Measurements from ENCODE around the gene AGPAT2.

AGPAT2 gene

DNA sequence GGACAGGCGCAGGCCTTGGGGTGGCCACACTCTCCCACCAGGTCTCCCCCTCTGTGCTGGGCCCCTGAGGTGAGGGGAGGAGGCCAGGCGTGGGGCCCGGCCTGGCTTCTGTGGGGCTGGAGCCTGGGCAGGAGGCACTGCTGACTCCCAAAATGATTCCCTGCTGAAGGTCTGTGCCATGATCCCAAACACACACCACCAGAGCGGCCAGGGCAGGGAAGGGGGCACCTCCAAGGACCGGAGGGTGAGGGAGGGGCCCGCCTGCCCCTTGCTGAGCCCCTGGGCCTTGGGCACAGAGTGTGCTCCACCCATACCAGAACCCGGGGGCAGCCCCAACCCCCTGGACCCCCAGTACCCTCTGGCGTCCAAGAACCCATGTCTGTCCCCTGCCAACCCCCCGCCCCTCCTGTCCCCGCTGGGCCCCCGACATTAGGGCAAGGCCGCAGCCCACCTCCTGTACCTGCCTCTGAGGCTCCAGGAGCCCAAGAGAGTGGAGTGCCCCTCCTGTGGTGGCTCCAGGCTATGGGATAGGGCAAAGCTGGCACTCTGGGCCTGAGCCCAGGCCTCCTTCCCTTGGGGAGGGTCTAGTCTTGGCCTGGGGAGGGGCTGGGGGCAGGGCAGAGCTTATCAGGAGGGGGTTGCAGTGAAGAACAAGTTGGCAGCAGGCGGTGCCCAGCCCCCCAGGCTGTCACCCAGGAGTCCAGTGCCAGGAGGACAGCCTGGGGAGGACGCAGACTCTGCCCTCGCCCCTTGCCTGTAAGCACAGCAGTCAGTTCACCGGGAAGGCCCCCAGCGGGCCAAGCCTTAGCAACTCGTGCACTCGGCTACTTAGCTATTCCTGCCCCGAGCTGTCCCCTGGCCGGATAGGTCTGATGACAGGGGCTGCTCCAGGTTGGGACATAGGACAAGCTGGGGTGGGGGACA is 27.1 kb downstream of the AGPAT2 start:
- DNase-seq, result no peak

DNA sequence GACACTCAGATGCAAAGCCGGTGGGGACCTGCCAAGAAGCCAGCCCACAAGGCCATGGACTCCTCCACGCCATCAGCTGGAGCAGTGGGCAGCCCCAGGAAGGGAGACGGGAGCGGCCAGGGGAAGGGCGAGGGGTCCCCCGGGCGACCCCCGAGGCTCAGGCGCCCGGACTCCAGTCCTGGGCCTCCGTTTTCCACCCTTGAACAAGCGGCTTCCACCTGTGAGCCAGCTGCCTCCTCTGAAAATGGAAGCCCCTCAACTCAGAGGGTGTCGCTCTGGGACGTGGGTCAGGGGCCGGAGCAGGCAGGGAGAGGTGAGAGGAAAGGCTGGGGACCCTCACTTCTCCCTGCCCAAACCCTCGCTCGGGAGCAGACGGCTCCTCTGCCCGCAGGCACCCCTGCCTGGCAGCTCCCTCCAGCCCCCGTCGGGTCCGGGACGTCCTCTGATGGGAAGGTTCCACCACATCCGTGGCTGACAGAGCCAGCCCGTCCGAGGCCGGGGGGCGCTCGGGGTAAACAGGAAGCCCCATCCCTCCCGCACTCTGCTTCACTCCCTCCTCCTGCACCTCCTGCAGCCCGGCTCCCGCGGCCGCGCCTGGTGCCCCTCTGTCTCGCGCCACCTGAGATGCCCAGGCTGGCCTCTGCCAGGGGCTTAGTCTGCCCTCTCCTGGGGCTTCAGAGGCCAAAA is 28.3 kb downstream of the AGPAT2 start:
- peak; percentile 13 for DNase-seq

- no peak for DNase-seq
These were observed 29.0 kb downstream of the AGPAT2 start for GRCh38 chr9:136657974-136658848.

GRCh38 chr9:136656795-136657611 is 30.3 kb downstream of the AGPAT2 start:
- no peak for DNase-seq

- no peak for DNase-seq
These were observed 31.0 kb downstream of the AGPAT2 start for GRCh38 chr9:136656183-136656738.

DNA sequence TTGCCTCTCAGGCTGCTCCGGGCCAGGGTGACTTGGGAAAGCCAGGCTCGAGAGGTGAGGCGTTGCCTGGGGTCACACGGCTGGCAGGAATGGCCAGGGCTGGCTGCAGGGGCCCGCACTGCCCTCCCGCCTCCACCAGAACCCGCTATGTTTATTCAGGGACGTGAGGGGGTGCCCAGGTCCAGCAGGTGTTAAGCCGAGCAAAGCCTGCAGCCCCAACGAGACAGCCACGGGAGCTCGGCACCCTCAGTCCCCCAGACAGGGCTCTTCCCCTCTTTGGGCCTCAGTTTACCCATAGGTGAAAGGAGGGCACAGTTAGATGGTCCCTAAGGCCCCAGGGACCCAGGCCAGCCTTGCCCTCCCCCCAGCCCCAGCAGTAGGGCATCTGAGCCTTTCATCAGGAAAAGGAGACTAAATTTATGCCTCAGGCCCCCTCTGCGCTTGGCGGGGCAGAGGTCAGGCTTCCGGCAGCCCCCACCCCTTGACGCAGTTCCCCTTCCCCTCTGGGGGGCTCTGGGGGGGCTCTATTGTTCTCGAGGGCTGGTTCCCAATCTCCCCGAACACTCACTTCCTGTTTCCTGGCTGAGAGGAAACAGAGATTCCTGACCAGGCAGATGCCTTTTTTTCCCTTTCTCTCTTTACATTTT is 31.6 kb downstream of the AGPAT2 start:
- no peak for DNase-seq

- no peak for DNase-seq
These were observed 32.3 kb downstream of the AGPAT2 start for GRCh38 chr9:136654820-136655535.

GRCh38 chr9:136653323-136654079 is 33.8 kb downstream of the AGPAT2 start:
- DNase-seq, result no peak

DNA sequence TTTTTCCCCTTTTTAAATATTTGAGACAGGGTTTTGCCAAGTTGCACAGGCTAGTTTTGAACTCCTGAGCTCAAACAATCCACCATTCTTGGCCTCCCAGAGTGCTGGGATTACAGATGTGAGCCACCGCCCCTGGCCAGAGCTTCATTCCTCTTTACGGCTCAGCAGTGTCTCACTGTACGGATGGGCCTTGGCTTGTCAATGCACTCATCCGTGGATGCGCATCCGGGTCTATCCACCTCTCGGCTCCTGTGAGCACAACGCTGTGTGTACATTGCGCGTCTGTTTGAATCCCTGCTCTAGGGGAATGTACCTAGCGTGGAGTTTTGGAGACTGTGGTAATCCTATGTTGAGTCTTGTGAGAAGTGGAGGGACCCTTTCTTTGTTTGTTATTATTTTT is 35.4 kb downstream of the AGPAT2 start:
- DNase-seq, result no peak

- DNase-seq, result no peak
These were observed 36.6 kb downstream of the AGPAT2 start for GRCh38 chr9:136650648-136651047.

- DNase-seq, result no peak
These were observed 37.2 kb downstream of the AGPAT2 start for GRCh38 chr9:136650021-136650420.

GRCh38 chr9:136648751-136649150 is 38.5 kb downstream of the AGPAT2 start:
- no peak for DNase-seq

- no peak for DNase-seq
These were observed 40.2 kb downstream of the AGPAT2 start for GRCh38 chr9:136646827-136647711.

- DNase-seq, result no peak
These were observed 41.1 kb downstream of the AGPAT2 start for GRCh38 chr9:136645903-136646754.

GRCh38 chr9:136645352-136645902 is 41.8 kb downstream of the AGPAT2 start:
- DNase-seq, result no peak

DNA sequence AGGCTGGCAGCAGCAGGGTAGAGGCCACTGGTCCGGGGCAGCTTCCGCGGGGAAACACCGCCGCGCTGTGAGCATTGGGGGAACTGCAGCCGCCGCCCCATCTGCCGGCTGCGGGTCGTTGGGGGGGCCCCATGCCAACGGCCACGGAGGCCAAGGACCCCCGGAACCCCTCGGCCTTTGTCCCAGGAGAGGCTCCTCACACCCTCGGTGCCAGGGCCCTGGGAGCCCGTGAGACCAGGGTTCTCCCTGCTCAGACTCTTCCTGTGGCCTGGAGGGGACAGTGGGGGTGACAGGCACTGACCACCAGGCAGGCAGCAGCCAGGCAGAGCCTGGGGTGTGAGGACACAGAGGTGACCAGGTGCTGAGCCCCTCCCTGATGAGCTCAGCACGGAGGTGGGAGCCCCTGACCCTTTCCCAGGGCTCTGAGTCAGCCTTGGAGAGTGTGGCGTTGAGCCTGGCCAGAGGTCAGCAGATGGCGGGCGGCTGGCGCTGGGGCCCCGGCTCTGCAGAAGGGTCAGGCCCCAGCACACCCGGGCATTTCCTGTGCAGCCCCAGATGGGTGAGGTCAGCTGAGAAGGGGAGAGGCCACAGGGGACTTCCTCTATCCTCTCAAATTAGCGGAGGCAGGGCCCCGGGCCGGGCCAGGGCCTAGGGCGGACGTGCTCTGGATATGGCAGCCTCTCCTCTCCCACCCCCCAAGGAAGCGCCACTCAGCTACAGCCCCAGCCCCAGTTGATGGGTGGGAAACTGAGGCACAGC is 42.5 kb downstream of the AGPAT2 start:
- DNase-seq, result peak; percentile 75

GRCh38 chr9:136644343-136644592 is 43.0 kb downstream of the AGPAT2 start:
- no peak for DNase-seq

Data from CD4-positive, alpha-beta T cell treated with Interleukin-10 for 1 hour (primary cell).